Measurements from ENCODE around the gene PIWIL4. TPM values are rescaled to one million over a fixed set of nuclear protein-coding genes. Genes with fewer than 3 reads are reported as not detected.

PIWIL4 gene
- total RNA-seq, result 0.61 and 1.0 TPM in 2 replicates

- intact Hi-C loops (cut with micrococcal nuclease), result no loop called here
Measured at GRCh38 chr11:94567181-94567670, at the start of gene PIWIL4. Gene PIWIL4 (plus strand): TSS chr11:94567368. CDS start chr11:94567519, 151 bp downstream.

GRCh38 chr11:94518300-94518699 lies 48.9 kb upstream of the PIWIL4 start:
- intact Hi-C loops (cut with micrococcal nuclease), result loop anchor here (5.0 to 10.0 kb wide), 2 partner anchors 247 to 1909 kb away; partner anchors contain the start of gene AMOTL1

- intact Hi-C loops (cut with micrococcal nuclease), result loop anchor here (1.0 to 10.0 kb wide), 5 partner anchors 23 to 1908 kb away; partner anchors contain the start of genes AMOTL1 and FUT4
Measured at GRCh38 chr11:94519478-94520084, 47.6 kb upstream of the PIWIL4 start.

- intact Hi-C loops (cut with micrococcal nuclease), result loop anchor here (2.0 kb wide), 1 partner anchor 21 kb away; the partner anchor contains the start of gene FUT4
Measured at GRCh38 chr11:94521684-94522083, 45.5 kb upstream of the PIWIL4 start.

- intact Hi-C loops (cut with micrococcal nuclease), result no loop called here
Measured at GRCh38 chr11:94524341-94524740, 42.8 kb upstream of the PIWIL4 start.

- intact Hi-C loops (cut with micrococcal nuclease), result no loop called here
Measured at GRCh38 chr11:94525546-94526324, 41.4 kb upstream of the PIWIL4 start.

GRCh38 chr11:94526645-94527438 lies 40.3 kb upstream of the PIWIL4 start:
- intact Hi-C loops (cut with micrococcal nuclease), result no loop called here

- intact Hi-C loops (cut with micrococcal nuclease), result no loop called here
Measured at GRCh38 chr11:94528551-94528950, 38.6 kb upstream of the PIWIL4 start.

- intact Hi-C loops (cut with micrococcal nuclease), result no loop called here
Measured at GRCh38 chr11:94532211-94532610, 35.0 kb upstream of the PIWIL4 start.

- intact Hi-C loops (cut with micrococcal nuclease), result no loop called here
Measured at GRCh38 chr11:94533206-94533605, 34.0 kb upstream of the PIWIL4 start.

- intact Hi-C loops (cut with micrococcal nuclease), result no loop called here
Measured at GRCh38 chr11:94533696-94534630, 33.2 kb upstream of the PIWIL4 start.

- intact Hi-C loops (cut with micrococcal nuclease), result no loop called here
Measured at GRCh38 chr11:94536386-94536785, 30.8 kb upstream of the PIWIL4 start.

- intact Hi-C loops (cut with micrococcal nuclease), result no loop called here
Measured at GRCh38 chr11:94537031-94537600, 30.1 kb upstream of the PIWIL4 start.

GRCh38 chr11:94539420-94539819 lies 27.7 kb upstream of the PIWIL4 start:
- intact Hi-C loops (cut with micrococcal nuclease), result no loop called here

GRCh38 chr11:94543695-94544645 lies 23.2 kb upstream of the PIWIL4 start, which contains the start of gene FUT4:
Gene FUT4 (plus strand): TSS chr11:94543921. CDS start chr11:94544134, 213 bp downstream.
- intact Hi-C loops (cut with micrococcal nuclease), result loop anchor here (1.0 to 10.0 kb wide), 9 partner anchors 23 to 1347 kb away; partner anchors contain the start of genes ANKRD49, C11orf54, CWC15 and FAM76B

- intact Hi-C loops (cut with micrococcal nuclease), result loop anchor here (1.0 to 10.0 kb wide), 4 partner anchors 51 to 1243 kb away; partner anchors contain the start of genes ANKRD49, C11orf54, FAM76B and MRE11
Measured at GRCh38 chr11:94544646-94545263, 22.4 kb upstream of the PIWIL4 start.

GRCh38 chr11:94545264-94546161 lies 21.7 kb upstream of the PIWIL4 start:
- intact Hi-C loops (cut with micrococcal nuclease), result loop anchor here (10.0 kb wide), 1 partner anchor 689 kb away; the partner anchor contains the start of gene SESN3
